H7 (cell line): ENCODE data around the gene OSBP2. TPM values are rescaled to one million over a fixed set of nuclear protein-coding genes. Genes with fewer than 3 reads are reported as not detected.
A peak's percentile ranks its signal among the peaks of the same experiment; 100 is the strongest.

Experiments
- DNase-seq: peaks from one replicate; pipeline ENCODE4 v3.0.0; 2012
- H3K27me3 ChIP-seq: 2 replicates; pipeline ENCODE4 v1.6.0; 2011; ENCODE audit warnings: mild to moderate bottlenecking, low read length; ENCODE audit not compliant: control insufficient read depth, insufficient read depth
- H3K36me3 ChIP-seq: replicated peaks from 2 replicates; pipeline ENCODE4 v1.5.1; 2011; ENCODE audit warnings: low read length; ENCODE audit not compliant: control insufficient read depth, insufficient read depth
- H3K4me3 ChIP-seq: 2 replicates; pipeline ENCODE4 v1.5.1; 2011; ENCODE audit warnings: low read depth, mild to moderate bottlenecking, control low read depth, low read length, moderate library complexity; ENCODE audit not compliant: insufficient read depth
- total RNA-seq: library from RNA; depleted of rRNA; stranded (reverse); fragments of >200 nt; shearing (Covaris generic); gene quantifications from 2 replicates; pipeline ENCODE4 v1.2.3, GENCODE V29; 2014

OSBP2 gene
- total RNA-seq, 1 experiment from 2014 or later = 4.7 TPM

GRCh38 chr22:30889268-30889995, 194.8 kb downstream of the OSBP2 start:
- H3K4me3 ChIP-seq = no peak overlapping the region
- no peaks in the 10 kb centered on the region for H3K36me3 ChIP-seq
- H3K27me3 ChIP-seq = no peaks in the 10 kb centered on the region
- DNase-seq = peak; percentile 36

GRCh38 chr22:30889996-30890480, 195.4 kb downstream of the OSBP2 start:
- Histone ChIP-seq H3K36me3 (no peaks in the 10 kb centered on the region), H3K4me3 (no peak overlapping the region), H3K27me3 (no peaks in the 10 kb centered on the region)
- DNase-seq = peak; percentile 24

- no peaks in the 10 kb centered on the region for H3K27me3 ChIP-seq
- peak; percentile 90 for DNase-seq
- H3K36me3 ChIP-seq = no peaks in the 10 kb centered on the region
- H3K4me3 ChIP-seq = no peak overlapping the region
These were observed 196.2 kb downstream of the OSBP2 start for GRCh38 chr22:30890686-30891442.

GRCh38 chr22:30891443-30891755, 196.7 kb downstream of the OSBP2 start:
- Histone ChIP-seq H3K27me3 (no peaks in the 10 kb centered on the region), H3K36me3 (no peaks in the 10 kb centered on the region), H3K4me3 (no peak overlapping the region)
- DNase-seq = peak; percentile 38

- H3K4me3 ChIP-seq = no peak overlapping the region
- no peaks in the 10 kb centered on the region for H3K36me3 ChIP-seq
- no peak for DNase-seq
- H3K27me3 ChIP-seq = no peaks in the 10 kb centered on the region
These were observed 197.1 kb downstream of the OSBP2 start for GRCh38 chr22:30891781-30892180.

GRCh38 chr22:30892286-30892685, 197.6 kb downstream of the OSBP2 start:
- Histone ChIP-seq H3K27me3 (no peaks in the 10 kb centered on the region), H3K4me3 (no peak overlapping the region), H3K36me3 (no peaks in the 10 kb centered on the region)
- DNase-seq = peak; percentile 38

- H3K36me3 ChIP-seq = no peaks in the 10 kb centered on the region
- peak; percentile 27 for DNase-seq
- no peak overlapping the region for H3K4me3 ChIP-seq
- no peaks in the 10 kb centered on the region for H3K27me3 ChIP-seq
These were observed 198.1 kb downstream of the OSBP2 start for GRCh38 chr22:30892731-30893221.

GRCh38 chr22:30893434-30894370, 199.0 kb downstream of the OSBP2 start:
- Histone ChIP-seq H3K36me3 (no peaks in the 10 kb centered on the region), H3K4me3 (no peak overlapping the region), H3K27me3 (no peaks in the 10 kb centered on the region)
- peak; percentile 33 for DNase-seq

- DNase-seq = peak; percentile 76
- H3K36me3 ChIP-seq = no peaks in the 10 kb centered on the region
- no peaks in the 10 kb centered on the region for H3K27me3 ChIP-seq
- H3K4me3 ChIP-seq = no peak overlapping the region
These were observed 199.7 kb downstream of the OSBP2 start for GRCh38 chr22:30894371-30894740.

- H3K4me3 ChIP-seq = no peak overlapping the region
- DNase-seq = no peak
- no peaks in the 10 kb centered on the region for H3K27me3 ChIP-seq
- peaks cover 3% of the 10 kb centered on the region for H3K36me3 ChIP-seq
These were observed 208.1 kb downstream of the OSBP2 start for GRCh38 chr22:30902496-30903357.

- H3K36me3 ChIP-seq = peaks cover 3% of the 10 kb centered on the region
- no peak for DNase-seq
- no peak overlapping the region for H3K4me3 ChIP-seq
- H3K27me3 ChIP-seq = no peaks in the 10 kb centered on the region
These were observed 209.3 kb downstream of the OSBP2 start for GRCh38 chr22:30903876-30904460.

GRCh38 chr22:30905696-30906341, 211.1 kb downstream of the OSBP2 start:
- DNase-seq = peak; percentile 48

GRCh38 chr22:30906411-30906810, 211.7 kb downstream of the OSBP2 start:
- H3K36me3 ChIP-seq = peaks cover 3% of the 10 kb centered on the region

More at GRCh38 chr22:30905696-30906341, 211.1 kb downstream of the OSBP2 start:
- Histone ChIP-seq H3K27me3 (no peaks in the 10 kb centered on the region), H3K4me3 (no peak overlapping the region), H3K36me3 (peaks cover 3% of the 10 kb centered on the region)

More at GRCh38 chr22:30906411-30906810, 211.7 kb downstream of the OSBP2 start:
- no peaks in the 10 kb centered on the region for H3K27me3 ChIP-seq
- DNase-seq = peak; percentile 36
- no peak overlapping the region for H3K4me3 ChIP-seq
